GM23248 (cell line): ENCODE results near the gene CPM.
"Not testable (repeated sequence)": the region's sequence is repeated elsewhere in the genome, so short reads cannot be mapped to it uniquely, and the experiment has no call there.

Source experiments
- EZH2 ChIP-seq: fragments of 200-600 bp; sonication (generic); IDR thresholded peaks from 2 replicates; pipeline ENCODE4 v1.6.1; 2018; ENCODE audit warnings: antibody characterized with exemption, mild to moderate bottlenecking; ENCODE audit not compliant: insufficient read depth, poor library complexity, severe bottlenecking
- EZH2phosphoT487 ChIP-seq: fragments of 200-600 bp; sonication (generic); IDR thresholded peaks from 2 replicates; pipeline ENCODE4 v1.6.1; 2018; ENCODE audit warnings: antibody characterized with exemption, moderate library complexity, mild to moderate bottlenecking, low read depth; ENCODE audit not compliant: insufficient read depth

GRCh38 chr12:68811573-68811972 lies 121.4 kb downstream of the CPM start:
- TF ChIP-seq EZH2, EZH2phosphoT487: not testable (repeated sequence)
